NCI-H446 treated with DMSO at 0.1 percent for 48 hours (cell line): ENCODE results near the gene KCNMA1.

Experiments
- DNase-seq: peaks from one replicate; lab custom pipeline; 2025; lab: John Stamatoyannopoulos, UW

KCNMA1 gene

GRCh38 chr10:77207828-77208185, 429.8 kb downstream of the KCNMA1 start:
- no peak for DNase-seq

GRCh38 chr10:77207182-77207827, 430.3 kb downstream of the KCNMA1 start:
- DNase-seq, result no peak

GRCh38 chr10:77205135-77205534, 432.5 kb downstream of the KCNMA1 start:
- DNase-seq, result no peak

GRCh38 chr10:77204171-77204570, 433.4 kb downstream of the KCNMA1 start:
- DNase-seq, result no peak

GRCh38 chr10:77202857-77203256, 434.8 kb downstream of the KCNMA1 start:
- DNase-seq, result no peak

GRCh38 chr10:77201135-77202106, 436.2 kb downstream of the KCNMA1 start:
- DNase-seq, result no peak

- DNase-seq, result no peak
These were observed 440.1 kb downstream of the KCNMA1 start for GRCh38 chr10:77197544-77197943.

GRCh38 chr10:77196614-77197013, 441.0 kb downstream of the KCNMA1 start:
- DNase-seq, result no peak

GRCh38 chr10:77195101-77195500, 442.5 kb downstream of the KCNMA1 start:
- DNase-seq, result no peak

- DNase-seq, result no peak
These were observed 444.6 kb downstream of the KCNMA1 start for GRCh38 chr10:77193001-77193400.

- no peak for DNase-seq
These were observed 445.2 kb downstream of the KCNMA1 start for GRCh38 chr10:77192402-77192801.

GRCh38 chr10:77191324-77192049, 446.1 kb downstream of the KCNMA1 start:
- DNase-seq, result no peak

GRCh38 chr10:77190291-77190690, 447.3 kb downstream of the KCNMA1 start:
- DNase-seq, result no peak

- DNase-seq, result no peak
These were observed 448.1 kb downstream of the KCNMA1 start for GRCh38 chr10:77189520-77189919.

- DNase-seq, result no peak
These were observed 448.5 kb downstream of the KCNMA1 start for GRCh38 chr10:77189075-77189474.

- DNase-seq, result no peak
These were observed 449.1 kb downstream of the KCNMA1 start for GRCh38 chr10:77188521-77188920.

GRCh38 chr10:77188000-77188395, 449.6 kb downstream of the KCNMA1 start:
- DNase-seq, result no peak

- DNase-seq, result no peak
These were observed 450.1 kb downstream of the KCNMA1 start for GRCh38 chr10:77187376-77187999.

- no peak for DNase-seq
These were observed 450.7 kb downstream of the KCNMA1 start for GRCh38 chr10:77186936-77187335.

- DNase-seq, result no peak
These were observed 451.9 kb downstream of the KCNMA1 start for GRCh38 chr10:77185696-77186095.

GRCh38 chr10:77182803-77183202, 454.8 kb downstream of the KCNMA1 start:
- DNase-seq, result no peak

GRCh38 chr10:77180794-77181193, 456.8 kb downstream of the KCNMA1 start:
- no peak for DNase-seq
